A549 (cell line): Measurements from ENCODE around the gene FAM241B.

Experiments used
- CHD2 ChIP-seq: fragments of 150-350 bp; IDR thresholded peaks from 2 replicates; pipeline ENCODE4 v1.6.1; 2014; ENCODE audit warnings: low read length; ENCODE audit not compliant: partially characterized antibody
- EP300 ChIP-seq, 2 experiments: fragments of >200 bp; sonication (Bioruptor Twin); formaldehyde crosslinking; IDR thresholded peaks; 2 replicates in 1 of 2; 3 replicates in 1 of 2; pipeline ENCODE4 v1.6.1; 2016 to 2017
- MAZ ChIP-seq: fragments of 150-350 bp; IDR thresholded peaks from 2 replicates; pipeline ENCODE4 v1.6.1; 2014; ENCODE audit warnings: antibody characterized with exemption, low read depth, low read length, borderline replicate concordance
- TF ChIP-seq, protein P1 (sequence below): fragments of >200 bp; sonication (Bioruptor Twin); formaldehyde crosslinking; IDR thresholded peaks from 3 replicates; pipeline ENCODE4 v1.5.1; 2016

DNA sequence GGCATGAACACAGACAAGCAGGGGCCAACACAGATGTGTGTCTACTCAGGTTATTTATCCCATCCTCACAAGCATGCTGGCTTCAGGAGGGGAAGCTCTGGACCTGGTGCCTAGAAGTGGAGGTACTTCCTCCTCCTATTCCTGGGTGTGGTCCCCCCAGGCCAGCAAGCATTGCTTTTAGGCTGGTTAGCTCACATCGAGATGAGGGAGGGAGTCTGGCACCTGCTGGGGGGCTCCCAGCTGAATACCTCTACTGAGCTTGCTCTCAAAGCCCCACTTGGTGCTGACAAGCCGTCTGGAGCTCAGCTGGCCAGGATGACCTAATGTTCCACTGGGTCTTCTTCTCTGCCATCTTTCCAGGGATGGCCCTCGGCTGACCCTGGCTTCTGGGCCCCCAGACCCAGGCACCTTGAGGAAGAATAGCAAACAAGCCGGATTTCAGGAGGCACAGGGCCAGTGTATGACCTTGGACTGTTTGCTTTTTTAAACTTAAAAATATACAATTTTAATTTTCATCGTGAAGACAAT lies 26.8 kb downstream of the FAM241B start:
- TF ChIP-seq EP300 (IDR thresholded peaks at IDR 0.05) (no peak), MAZ (no peak), CHD2 (no peak)
- TF ChIP-seq, protein P1, sequence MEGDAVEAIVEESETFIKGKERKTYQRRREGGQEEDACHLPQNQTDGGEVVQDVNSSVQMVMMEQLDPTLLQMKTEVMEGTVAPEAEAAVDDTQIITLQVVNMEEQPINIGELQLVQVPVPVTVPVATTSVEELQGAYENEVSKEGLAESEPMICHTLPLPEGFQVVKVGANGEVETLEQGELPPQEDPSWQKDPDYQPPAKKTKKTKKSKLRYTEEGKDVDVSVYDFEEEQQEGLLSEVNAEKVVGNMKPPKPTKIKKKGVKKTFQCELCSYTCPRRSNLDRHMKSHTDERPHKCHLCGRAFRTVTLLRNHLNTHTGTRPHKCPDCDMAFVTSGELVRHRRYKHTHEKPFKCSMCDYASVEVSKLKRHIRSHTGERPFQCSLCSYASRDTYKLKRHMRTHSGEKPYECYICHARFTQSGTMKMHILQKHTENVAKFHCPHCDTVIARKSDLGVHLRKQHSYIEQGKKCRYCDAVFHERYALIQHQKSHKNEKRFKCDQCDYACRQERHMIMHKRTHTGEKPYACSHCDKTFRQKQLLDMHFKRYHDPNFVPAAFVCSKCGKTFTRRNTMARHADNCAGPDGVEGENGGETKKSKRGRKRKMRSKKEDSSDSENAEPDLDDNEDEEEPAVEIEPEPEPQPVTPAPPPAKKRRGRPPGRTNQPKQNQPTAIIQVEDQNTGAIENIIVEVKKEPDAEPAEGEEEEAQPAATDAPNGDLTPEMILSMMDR = no peak
